Astrocyte of the cerebellum (primary cell): Measurements from ENCODE around the gene UQCRQ.

Experiments
- DNase-seq: peaks from one replicate; pipeline ENCODE4 v3.0.0-alpha.2; 2011; ENCODE audit warnings: low read depth
- H3K4me3 ChIP-seq: 2 replicates; pipeline ENCODE4 v1.5.1; 2011; ENCODE audit warnings: mild to moderate bottlenecking, low read depth, low read length, moderate library complexity
- CTCF ChIP-seq: IDR thresholded peaks from 2 replicates; pipeline ENCODE4 v1.5.1; 2012; ENCODE audit warnings: low read length, low read depth, moderate library complexity, mild to moderate bottlenecking; ENCODE audit errors: missing control alignments
- in situ Hi-C: cut with HindIII; loops from 2 replicates; pipeline ENCODE4 v1.10.0; 2017; ENCODE audit warnings: low sequenced_read_pairs

Gene UQCRQ

GRCh38 chr5:132909702-132910101 lies 43.3 kb downstream of the UQCRQ start:
- DNase-seq, result no peak
- in situ Hi-C loops, result no loop called here
- no peak overlapping the region for H3K4me3 ChIP-seq
- no peak for TF ChIP-seq CTCF

- no peak overlapping the region for H3K4me3 ChIP-seq
- no peak for DNase-seq
- TF ChIP-seq CTCF, result no peak
- in situ Hi-C loops, result no loop called here
Measured at GRCh38 chr5:132915681-132916080, 49.2 kb downstream of the UQCRQ start.

DNA sequence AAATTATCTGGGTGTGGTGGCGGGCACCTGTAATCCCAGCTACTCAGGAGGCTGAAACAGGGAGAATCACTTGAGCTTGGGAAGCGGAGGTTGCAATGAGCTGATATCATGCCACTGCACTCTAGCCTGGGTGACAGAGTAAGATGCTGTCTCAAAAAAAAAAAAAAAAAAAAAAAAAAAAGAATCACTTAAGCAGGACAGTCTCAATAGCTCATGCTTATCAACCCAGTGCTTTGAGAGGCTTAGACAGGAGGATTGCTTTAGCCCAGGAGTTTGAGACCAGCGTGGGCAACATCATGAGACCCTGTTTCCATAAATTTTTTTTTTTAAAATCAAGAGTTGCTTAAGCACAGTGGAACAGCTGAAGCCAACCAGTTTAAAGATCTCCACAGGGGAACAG lies 49.6 kb downstream of the UQCRQ start:
- TF ChIP-seq CTCF, result no peak
- DNase-seq, result no peak
- in situ Hi-C loops, result no loop called here
- H3K4me3 ChIP-seq, result no peak overlapping the region
